Kidney epithelial cell (primary cell): ENCODE results near the gene FBXO5. TPM values are rescaled to one million over a fixed set of nuclear protein-coding genes. Genes with fewer than 3 reads are reported as not detected.

Source experiments
- DNase-seq: peaks from one replicate; pipeline ENCODE4 v3.0.0-alpha.2; 2010; ENCODE audit warnings: low read depth
- H3K27me3 ChIP-seq: 2 replicates; pipeline ENCODE4 v1.6.0; 2011; ENCODE audit warnings: low read length; ENCODE audit not compliant: control insufficient read depth, insufficient read depth
- H3K36me3 ChIP-seq: 2 replicates; pipeline ENCODE4 v1.5.1; 2011; ENCODE audit warnings: low read length; ENCODE audit not compliant: control insufficient read depth, insufficient read depth
- H3K4me3 ChIP-seq: 2 replicates; pipeline ENCODE4 v1.5.1; 2011; ENCODE audit warnings: low read depth, mild to moderate bottlenecking, control low read depth, low read length
- total RNA-seq: library from RNA; depleted of rRNA; stranded (reverse); fragments of >200 nt; gene quantifications from 2 replicates; pipeline ENCODE4 v1.2.3, GENCODE V29; 2015
- TF ChIP-seq, protein P1 (sequence below): IDR thresholded peaks from 2 replicates; pipeline ENCODE4 v1.5.1; 2011; ENCODE audit warnings: mild to moderate bottlenecking, moderate library complexity, low read length, control low read depth, inconsistent platforms; ENCODE audit not compliant: insufficient read depth, poor library complexity, severe bottlenecking

FBXO5 gene
- total RNA-seq, 1 donor from 2014 or later, result 14.1 TPM

GRCh38 chr6:152952045-152952444, 30.8 kb downstream of the FBXO5 start:
- no peak for DNase-seq
- Histone ChIP-seq H3K27me3 (no peaks in the 10 kb centered on the region), H3K4me3 (no peak overlapping the region), H3K36me3 (no peaks in the 10 kb centered on the region)
- TF ChIP-seq, protein P1, sequence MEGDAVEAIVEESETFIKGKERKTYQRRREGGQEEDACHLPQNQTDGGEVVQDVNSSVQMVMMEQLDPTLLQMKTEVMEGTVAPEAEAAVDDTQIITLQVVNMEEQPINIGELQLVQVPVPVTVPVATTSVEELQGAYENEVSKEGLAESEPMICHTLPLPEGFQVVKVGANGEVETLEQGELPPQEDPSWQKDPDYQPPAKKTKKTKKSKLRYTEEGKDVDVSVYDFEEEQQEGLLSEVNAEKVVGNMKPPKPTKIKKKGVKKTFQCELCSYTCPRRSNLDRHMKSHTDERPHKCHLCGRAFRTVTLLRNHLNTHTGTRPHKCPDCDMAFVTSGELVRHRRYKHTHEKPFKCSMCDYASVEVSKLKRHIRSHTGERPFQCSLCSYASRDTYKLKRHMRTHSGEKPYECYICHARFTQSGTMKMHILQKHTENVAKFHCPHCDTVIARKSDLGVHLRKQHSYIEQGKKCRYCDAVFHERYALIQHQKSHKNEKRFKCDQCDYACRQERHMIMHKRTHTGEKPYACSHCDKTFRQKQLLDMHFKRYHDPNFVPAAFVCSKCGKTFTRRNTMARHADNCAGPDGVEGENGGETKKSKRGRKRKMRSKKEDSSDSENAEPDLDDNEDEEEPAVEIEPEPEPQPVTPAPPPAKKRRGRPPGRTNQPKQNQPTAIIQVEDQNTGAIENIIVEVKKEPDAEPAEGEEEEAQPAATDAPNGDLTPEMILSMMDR, result no peak

DNA sequence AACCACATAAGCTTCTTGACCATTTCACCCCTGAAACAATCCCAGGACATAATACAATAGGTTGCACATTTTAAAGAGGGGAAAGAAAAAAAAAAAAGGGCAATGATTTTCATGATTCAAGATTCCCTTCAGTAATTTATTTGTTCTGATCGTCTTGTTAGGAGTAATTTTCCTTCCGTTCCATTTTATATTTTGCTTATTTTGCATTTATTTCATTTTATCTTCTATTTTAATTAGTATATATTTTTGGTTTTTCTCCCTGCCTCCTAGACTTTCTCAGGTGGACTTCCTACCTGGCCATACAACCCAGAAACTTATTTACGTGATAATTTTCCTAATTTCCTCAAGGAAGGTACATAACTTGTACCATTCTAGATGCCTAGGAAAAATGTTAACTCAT, 32.6 kb downstream of the FBXO5 start:
- no peaks in the 10 kb centered on the region for H3K27me3 ChIP-seq
- H3K4me3 ChIP-seq, result no peak overlapping the region
- H3K36me3 ChIP-seq, result no peaks in the 10 kb centered on the region
- TF ChIP-seq, protein P1, result no peak
- no peak for DNase-seq

DNA sequence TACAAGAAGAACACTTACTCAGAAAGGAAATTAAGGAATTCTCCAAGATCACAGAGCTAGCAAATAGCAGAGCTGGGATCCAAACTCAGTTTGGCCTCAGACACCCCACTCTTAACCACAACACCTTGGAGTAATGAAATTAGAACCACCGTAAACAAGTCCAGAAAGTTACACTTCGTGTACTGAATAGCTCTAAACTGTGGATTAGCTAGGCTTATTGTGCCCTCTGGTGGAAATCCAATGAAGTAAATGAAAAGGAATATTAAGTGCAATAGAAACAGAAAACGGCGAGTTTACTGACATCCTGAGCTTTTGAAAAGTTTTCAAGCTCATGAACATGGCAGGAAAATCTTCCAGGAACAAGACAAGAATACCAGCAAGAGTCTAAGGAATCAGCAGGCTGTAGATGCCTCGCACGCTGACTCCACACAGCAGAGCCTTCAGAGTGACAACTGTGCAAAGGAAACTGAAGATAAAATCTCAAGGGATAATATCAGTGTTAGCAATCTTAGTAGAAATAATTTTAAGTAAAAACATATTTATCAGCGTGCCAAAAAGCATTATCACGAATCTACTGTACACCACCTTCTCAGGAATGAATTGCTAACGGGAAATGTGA, 34.6 kb downstream of the FBXO5 start:
- no peak for DNase-seq
- Histone ChIP-seq H3K36me3 (no peaks in the 10 kb centered on the region), H3K27me3 (no peaks in the 10 kb centered on the region), H3K4me3 (no peak overlapping the region)
- TF ChIP-seq, protein P1, result peak; percentile 55

DNA sequence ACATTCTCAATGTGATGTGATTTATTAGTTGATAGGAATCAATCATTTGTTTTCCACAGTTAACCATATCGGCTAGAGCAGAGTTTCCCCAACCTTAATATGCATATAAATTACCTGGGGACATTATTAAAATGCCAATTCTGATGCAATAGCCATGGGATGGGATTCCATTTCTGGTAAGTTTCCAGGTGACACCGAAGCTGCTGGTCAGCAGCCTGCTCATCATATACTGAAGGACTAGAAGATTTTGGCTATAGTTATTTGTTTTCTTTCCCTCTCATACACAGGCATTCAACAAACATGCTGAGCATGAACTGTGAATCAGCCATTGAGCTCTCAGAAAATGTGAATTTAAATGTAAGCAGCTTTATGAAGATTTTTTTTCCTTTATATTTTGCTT, 35.8 kb downstream of the FBXO5 start:
- H3K27me3 ChIP-seq, result no peaks in the 10 kb centered on the region
- TF ChIP-seq, protein P1, result no peak
- H3K4me3 ChIP-seq, result no peak overlapping the region
- H3K36me3 ChIP-seq, result no peaks in the 10 kb centered on the region
- DNase-seq, result no peak

GRCh38 chr6:152946484-152946883, 36.4 kb downstream of the FBXO5 start:
- TF ChIP-seq, protein P1, result no peak
- no peaks in the 10 kb centered on the region for H3K27me3 ChIP-seq
- no peak for DNase-seq
- H3K36me3 ChIP-seq, result no peaks in the 10 kb centered on the region
- H3K4me3 ChIP-seq, result no peak overlapping the region

- DNase-seq, result no peak
Observed at GRCh38 chr6:152943260-152943897, 39.5 kb downstream of the FBXO5 start.

More at GRCh38 chr6:152943260-152943897, 39.5 kb downstream of the FBXO5 start:
- Histone ChIP-seq H3K36me3 (no peaks in the 10 kb centered on the region), H3K27me3 (no peaks in the 10 kb centered on the region), H3K4me3 (no peak overlapping the region)
- TF ChIP-seq, protein P1, result no peak
